GM23338 (cell line): Measurements from ENCODE around the gene SLU7. TPM values are rescaled to one million over a fixed set of nuclear protein-coding genes. Genes with fewer than 3 reads are reported as not detected.

ENCODE experiments used
- ATAC-seq: fragments of 200-7000 bp; cut with Tn5 transposase; 3 replicates; pipeline ENCODE4 v1.9.1; 2020
- DNase-seq: peaks from one replicate; pipeline ENCODE4 v3.0.0-alpha.2; 2015; ENCODE audit warnings: low spot score
- H2AFZ ChIP-seq: fragments of 200-600 bp; sonication (generic); 2 replicates; pipeline ENCODE4 v1.8.0; 2016; ENCODE audit warnings: antibody characterized with exemption, mild to moderate bottlenecking, moderate library complexity
- H3F3A ChIP-seq: fragments of 200-600 bp; sonication (generic); replicated peaks from 2 replicates; pipeline ENCODE4 v1.8.0; 2017; ENCODE audit warnings: antibody characterized with exemption, mixed run types, low read depth
- H3K27ac ChIP-seq: fragments of 200-600 bp; sonication (generic); 2 replicates; pipeline ENCODE4 v1.6.1; 2016; ENCODE audit warnings: low read depth
- H3K27me3 ChIP-seq: fragments of 200-600 bp; sonication (generic); 2 replicates; pipeline ENCODE4 v1.8.0; 2016; ENCODE audit warnings: mild to moderate bottlenecking, mixed run types, moderate library complexity; ENCODE audit not compliant: insufficient read depth
- H3K36me3 ChIP-seq: fragments of 200-600 bp; sonication (generic); 2 replicates; pipeline ENCODE4 v1.8.0; 2016; ENCODE audit warnings: mild to moderate bottlenecking; ENCODE audit not compliant: insufficient read depth
- H3K4me1 ChIP-seq: fragments of 200-600 bp; sonication (generic); 2 replicates; pipeline ENCODE4 v1.8.0; 2016; ENCODE audit warnings: mild to moderate bottlenecking, moderate library complexity; ENCODE audit not compliant: insufficient read depth
- H3K4me2 ChIP-seq: fragments of 200-600 bp; sonication (generic); 2 replicates; pipeline ENCODE4 v1.7.1; 2017; ENCODE audit warnings: mixed run types
- H3K4me3 ChIP-seq: fragments of 200-600 bp; sonication (generic); 2 replicates; pipeline ENCODE4 v1.6.1; 2016; ENCODE audit warnings: mixed run types
- H3K79me2 ChIP-seq: fragments of 200-600 bp; sonication (generic); replicated peaks from 2 replicates; pipeline ENCODE4 v1.8.0; 2017; ENCODE audit warnings: mild to moderate bottlenecking; ENCODE audit not compliant: insufficient read depth
- H3K9me2 ChIP-seq: fragments of 200-600 bp; sonication (generic); 2 replicates; pipeline ENCODE4 v1.8.0; 2017; ENCODE audit not compliant: insufficient read depth
- H4K20me1 ChIP-seq: fragments of 200-600 bp; sonication (generic); replicated peaks from 2 replicates; pipeline ENCODE4 v1.8.0; 2017; ENCODE audit warnings: mild to moderate bottlenecking; ENCODE audit not compliant: insufficient read depth
- H3K27ac Mint-ChIP-seq: 2 replicates; pipeline ENCODE4 v1.8.0; 2020; ENCODE audit warnings: inconsistent platforms, mild to moderate bottlenecking, moderate library complexity, mixed read lengths
- H3K27me3 Mint-ChIP-seq: 3 replicates; pipeline ENCODE4 v1.8.0; 2022; ENCODE audit warnings: low read depth, mild to moderate bottlenecking, moderate library complexity, mixed read lengths, inconsistent platforms; ENCODE audit not compliant: insufficient read depth, poor library complexity
- H3K36me3 Mint-ChIP-seq: 3 replicates; pipeline ENCODE4 v1.8.0; 2021; ENCODE audit warnings: low read depth, mild to moderate bottlenecking, inconsistent platforms, moderate library complexity, mixed read lengths
- H3K4me1 Mint-ChIP-seq: 3 replicates; pipeline ENCODE4 v1.8.0; 2020; ENCODE audit warnings: mild to moderate bottlenecking, inconsistent platforms, mixed read lengths
- H3K4me3 Mint-ChIP-seq: 3 replicates; pipeline ENCODE4 v1.8.0; 2021; ENCODE audit warnings: moderate library complexity, mild to moderate bottlenecking, inconsistent platforms, mixed read lengths
- H3K9me3 Mint-ChIP-seq: 3 replicates; pipeline ENCODE4 v1.8.0; 2020; ENCODE audit warnings: moderate library complexity, mild to moderate bottlenecking, inconsistent platforms, mixed read lengths
- CREB1 ChIP-seq: fragments of 250-450 bp; sonication (Bioruptor Pico); IDR thresholded peaks from 2 replicates; pipeline ENCODE4 v1.5.0; 2020; ENCODE audit warnings: low read depth, mild to moderate bottlenecking, moderate library complexity
- EZH2 ChIP-seq: fragments of 200-600 bp; sonication (generic); IDR thresholded peaks from one replicate; pipeline ENCODE4 v1.8.0; 2017; ENCODE audit warnings: antibody characterized with exemption, mild to moderate bottlenecking, low read depth; ENCODE audit not compliant: unreplicated experiment
- EZH2phosphoT487 ChIP-seq: fragments of 200-600 bp; sonication (generic); IDR thresholded peaks from one replicate; pipeline ENCODE4 v1.8.1; 2018; ENCODE audit warnings: antibody characterized with exemption; ENCODE audit not compliant: unreplicated experiment
- JUNB ChIP-seq: IDR thresholded peaks from one replicate; pipeline ENCODE4 v1.6.1; 2016; ENCODE audit warnings: antibody characterized with exemption; ENCODE audit not compliant: unreplicated experiment
- NANOG ChIP-seq: IDR thresholded peaks from 2 replicates; pipeline ENCODE4 v1.6.1; 2016; ENCODE audit warnings: antibody characterized with exemption, borderline replicate concordance
- REST ChIP-seq: IDR thresholded peaks from one replicate; pipeline ENCODE4 v1.6.1; 2018; ENCODE audit warnings: antibody characterized with exemption; ENCODE audit not compliant: unreplicated experiment
- ZNF114 ChIP-seq: fragments of 250-450 bp; sonication (Bioruptor Pico); IDR thresholded peaks from 2 replicates; pipeline ENCODE4 v1.5.0; 2020; ENCODE audit warnings: mild to moderate bottlenecking, moderate library complexity
- ZNF331 ChIP-seq: fragments of 250-450 bp; sonication (Bioruptor Pico); IDR thresholded peaks from 2 replicates; pipeline ENCODE4 v1.5.0; 2020; ENCODE audit warnings: low read depth, mild to moderate bottlenecking, moderate library complexity
- polyA plus RNA-seq: library from polyadenylated mRNA; unstranded; fragments of >200 nt; fragmentation: Nextera tagmentation; extraction: Ambion mirVana; gene quantifications from 2 replicates; pipeline ENCODE4 v1.2.1, GENCODE V29; 2016
- total RNA-seq: library from RNA; depleted of rRNA; stranded (reverse); fragments of >200 nt; shearing (Covaris generic); gene quantifications from 2 replicates; pipeline ENCODE4 v1.2.3, GENCODE V29; 2014

The SLU7 gene
- total and polyA plus RNA-seq, 2 experiments from 2014 or later = 27.0 to 47.5 TPM

GRCh38 chr5:160449458-160449857 is 30.6 kb upstream of the SLU7 start:
- H3K36me3 ChIP-seq = no peaks in the 10 kb centered on the region
- ATAC-seq (no peak), DNase-seq (no peak)
- no peak overlapping the region for H3K4me3 ChIP-seq
- no peaks in the 10 kb centered on the region for H3K27me3 ChIP-seq
- H4K20me1 ChIP-seq = no peaks in the 10 kb centered on the region
- H3K4me1 ChIP-seq = no peaks in the 10 kb centered on the region
- Mint-ChIP-seq H3K9me3 (no peaks in the 10 kb centered on the region; the same call in 1 of the 3 replicates), H3K4me3 (no peak overlapping the region), H3K27ac (no peak overlapping the region), H3K4me1 (no peaks in the 10 kb centered on the region), H3K27me3 (no peaks in the 10 kb centered on the region), H3K36me3 (no peaks in the 10 kb centered on the region)
- H3K4me2 ChIP-seq = no peak overlapping the region
- H3K9me2 ChIP-seq = no peaks in the 10 kb centered on the region; the same call in 1 of the 2 replicates
- H3F3A ChIP-seq = no peaks in the 10 kb centered on the region
- no peak overlapping the region for H2AFZ ChIP-seq
- no peaks in the 10 kb centered on the region for H3K79me2 ChIP-seq
- no peak overlapping the region for H3K27ac ChIP-seq
- TF ChIP-seq EZH2phosphoT487 (no peak), JUNB (no peak), ZNF331 (CRISPR knock-in tag) (no peak), NANOG (no peak), REST (no peak)

GRCh38 chr5:160448886-160449285 is 30.0 kb upstream of the SLU7 start:
- no peak overlapping the region for H3K27ac Mint-ChIP-seq
- Histone ChIP-seq H3K4me3 (no peak overlapping the region), H4K20me1 (no peaks in the 10 kb centered on the region), H3K9me2 (no peaks in the 10 kb centered on the region; the same call in 1 of the 2 replicates), H3K36me3 (no peaks in the 10 kb centered on the region), H3K79me2 (no peaks in the 10 kb centered on the region), H3K4me2 (no peak overlapping the region), H3K4me1 (peaks cover 2% of the 10 kb centered on the region; the same call in 1 of the 2 replicates), H3F3A (no peaks in the 10 kb centered on the region), H2AFZ (no peak overlapping the region), H3K27me3 (no peaks in the 10 kb centered on the region), H3K27ac (no peak overlapping the region)
- ATAC-seq (no peak), DNase-seq (no peak)
- H3K9me3 Mint-ChIP-seq = no peaks in the 10 kb centered on the region; the same call in 1 of the 3 replicates
- H3K4me3 Mint-ChIP-seq = no peak overlapping the region
- H3K27me3 Mint-ChIP-seq = no peaks in the 10 kb centered on the region
- H3K36me3 Mint-ChIP-seq = no peaks in the 10 kb centered on the region
- peaks cover 2% of the 10 kb centered on the region for H3K4me1 Mint-ChIP-seq
- TF ChIP-seq JUNB = no peak
- no peak for TF ChIP-seq REST
- TF ChIP-seq EZH2 = no peak
- TF ChIP-seq ZNF114 (CRISPR knock-in tag) = no peak
- TF ChIP-seq NANOG = no peak
- TF ChIP-seq CREB1 (CRISPR knock-in tag) = no peak
- no peak for TF ChIP-seq EZH2phosphoT487
- TF ChIP-seq ZNF331 (CRISPR knock-in tag) = no peak
